Ramos (cell line): ENCODE data around the gene TTLL7.

Source experiments
- in situ Hi-C: fragments of 300-500 bp; cut with MboI; formaldehyde crosslinking; loops from one replicate; pipeline ENCODE4 v1.14.3; 2022; ENCODE audit warnings: low sequenced_read_pairs; ENCODE audit not compliant: unreplicated experiment

TTLL7 gene

GRCh38 chr1:83998498-83999315 is at the start of gene TTLL7:
TSS of gene TTLL7 (minus strand) at chr1:83999132. CDS start at chr1:83952211, 46,921 bp downstream.
- in situ Hi-C loops = no loop called here

- in situ Hi-C loops = no loop called here
Observed at GRCh38 chr1:84042461-84042860, 43.5 kb upstream of the TTLL7 start.

- in situ Hi-C loops = no loop called here
Observed at GRCh38 chr1:84037758-84038611, 39.1 kb upstream of the TTLL7 start.

- in situ Hi-C loops = no loop called here
Observed at GRCh38 chr1:84031802-84032327, 32.9 kb upstream of the TTLL7 start.

- in situ Hi-C loops = no loop called here
Observed at GRCh38 chr1:84027368-84027767, 28.4 kb upstream of the TTLL7 start.

- in situ Hi-C loops = no loop called here
Observed at GRCh38 chr1:84025966-84026365, 27.0 kb upstream of the TTLL7 start.

- in situ Hi-C loops = no loop called here
Observed at GRCh38 chr1:84021822-84022221, 22.9 kb upstream of the TTLL7 start.

- in situ Hi-C loops = no loop called here
Observed at GRCh38 chr1:84020151-84020550, 21.2 kb upstream of the TTLL7 start.

- in situ Hi-C loops = no loop called here
Observed at GRCh38 chr1:84019217-84019616, 20.3 kb upstream of the TTLL7 start.

- in situ Hi-C loops = no loop called here
Observed at GRCh38 chr1:84013708-84014107, 14.8 kb upstream of the TTLL7 start.

GRCh38 chr1:84012018-84012417 is 13.1 kb upstream of the TTLL7 start:
- in situ Hi-C loops = no loop called here

- in situ Hi-C loops = no loop called here
Observed at GRCh38 chr1:84010136-84010535, 11.2 kb upstream of the TTLL7 start.

GRCh38 chr1:84008631-84009030 is 9.7 kb upstream of the TTLL7 start:
- in situ Hi-C loops = no loop called here

- in situ Hi-C loops = no loop called here
Observed at GRCh38 chr1:84006591-84006990, 7.7 kb upstream of the TTLL7 start.

- in situ Hi-C loops = no loop called here
Observed at GRCh38 chr1:84001501-84001900, 2.6 kb upstream of the TTLL7 start.

GRCh38 chr1:84000954-84001495 is 2.1 kb upstream of the TTLL7 start:
- in situ Hi-C loops = no loop called here

- in situ Hi-C loops = no loop called here
Observed at GRCh38 chr1:84000196-84000885, 1.4 kb upstream of the TTLL7 start.

GRCh38 chr1:83999316-83999819 is 436 bp upstream of the TTLL7 start:
- in situ Hi-C loops = no loop called here

- in situ Hi-C loops = no loop called here
Observed at GRCh38 chr1:83998205-83998497, 781 bp downstream of the TTLL7 start.

- in situ Hi-C loops = no loop called here
Observed at GRCh38 chr1:83997631-83998030, 1.3 kb downstream of the TTLL7 start.
